Vagina (tissue), 2 donors: ENCODE results near the gene PCED1A.

Source experiments
- POLR2A ChIP-seq, 2 donors: fragments of 450-650 bp; IDR thresholded peaks; one replicate each; pipeline ENCODE4 v1.6.1; 2017; ENCODE audit warnings: antibody characterized with exemption in 2 of 2, mild to moderate bottlenecking in 2 of 2, moderate library complexity in 2 of 2
- TF ChIP-seq, protein P1 (sequence below), 3 experiments: fragments of 450-650 bp in 2 of 3; fragments of 200-600 bp in 1 of 3; sonication (generic) in 1 of 3; IDR thresholded peaks; one replicate each; pipeline ENCODE4 v1.5.1; 2017 to 2019; ENCODE audit warnings: antibody characterized with exemption in 3 of 3, mild to moderate bottlenecking in 2 of 3, moderate library complexity in 2 of 3

GRCh38 chr20:2835331-2835796 is 5.1 kb downstream of the PCED1A start:
- TF ChIP-seq, protein P1, sequence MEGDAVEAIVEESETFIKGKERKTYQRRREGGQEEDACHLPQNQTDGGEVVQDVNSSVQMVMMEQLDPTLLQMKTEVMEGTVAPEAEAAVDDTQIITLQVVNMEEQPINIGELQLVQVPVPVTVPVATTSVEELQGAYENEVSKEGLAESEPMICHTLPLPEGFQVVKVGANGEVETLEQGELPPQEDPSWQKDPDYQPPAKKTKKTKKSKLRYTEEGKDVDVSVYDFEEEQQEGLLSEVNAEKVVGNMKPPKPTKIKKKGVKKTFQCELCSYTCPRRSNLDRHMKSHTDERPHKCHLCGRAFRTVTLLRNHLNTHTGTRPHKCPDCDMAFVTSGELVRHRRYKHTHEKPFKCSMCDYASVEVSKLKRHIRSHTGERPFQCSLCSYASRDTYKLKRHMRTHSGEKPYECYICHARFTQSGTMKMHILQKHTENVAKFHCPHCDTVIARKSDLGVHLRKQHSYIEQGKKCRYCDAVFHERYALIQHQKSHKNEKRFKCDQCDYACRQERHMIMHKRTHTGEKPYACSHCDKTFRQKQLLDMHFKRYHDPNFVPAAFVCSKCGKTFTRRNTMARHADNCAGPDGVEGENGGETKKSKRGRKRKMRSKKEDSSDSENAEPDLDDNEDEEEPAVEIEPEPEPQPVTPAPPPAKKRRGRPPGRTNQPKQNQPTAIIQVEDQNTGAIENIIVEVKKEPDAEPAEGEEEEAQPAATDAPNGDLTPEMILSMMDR (IDR thresholded peaks at IDR 0.05): no peak
- no peak for TF ChIP-seq POLR2A (IDR thresholded peaks at IDR 0.05)
